A549 treated with GW870086 at 1 μM for 4 hours (cell line): ENCODE results near the gene PEAR1. TPM values are rescaled to one million over a fixed set of nuclear protein-coding genes. Genes with fewer than 3 reads are reported as not detected.

Experiments used
- total RNA-seq: library from RNA; stranded (reverse); fragments of 200-300 nt; extraction: Qiagen RNA extraction; gene quantifications from 5 replicates; pipeline ENCODE4 v1.2.3, GENCODE V29; 2022; ENCODE audit warnings: low read depth

The PEAR1 gene
- 5.7 to 7.5 TPM (median 6.1 TPM) in 5 replicates for total RNA-seq

GRCh38 chr1:156893048-156893953 lies at the start of gene PEAR1:
PEAR1 (plus strand) TSS chr1:156893718; CDS start chr1:156903927, 10,209 bp downstream.

GRCh38 chr1:156858959-156859522 lies 34.5 kb upstream of the PEAR1 start, which contains the start of gene INSRR:
INSRR (minus strand) TSS chr1:156859117; CDS start chr1:156858621, 496 bp downstream.

GRCh38 chr1:156860628-156861423 lies 32.7 kb upstream of the PEAR1 start, which contains the start of gene NTRK1:
NTRK1 (plus strand) TSS chr1:156860865; CDS start chr1:156860935, 70 bp downstream.

GRCh38 chr1:156920233-156921052 lies 26.9 kb downstream of the PEAR1 start, which contains the start of gene LRRC71:
LRRC71 (plus strand) TSS chr1:156920632; CDS start chr1:156920804, 172 bp downstream.

Other genes with a start within 250 kb of the PEAR1 start
- gene NES, start 216.3 kb upstream of the PEAR1 start, total RNA-seq: 1.1 to 1.4 TPM (median 1.2 TPM) in 5 replicates
- 7.8 to 14.9 TPM (median 8.6 TPM) in 5 replicates for gene CRABP2, start 188.1 kb upstream of the PEAR1 start, total RNA-seq
- 22.0 to 25.7 TPM (median 23.5 TPM) in 5 replicates for gene METTL25B, start 165.2 kb upstream of the PEAR1 start, total RNA-seq
- gene ISG20L2, start 165.0 kb upstream of the PEAR1 start, total RNA-seq: 35.0 to 47.3 TPM (median 43.7 TPM) in 5 replicates
- gene MRPL24, start 152.6 kb upstream of the PEAR1 start, total RNA-seq: 175 to 202 TPM (median 193 TPM) in 5 replicates
- 408 to 438 TPM (median 425 TPM) in 5 replicates for gene HDGF, start 142.0 kb upstream of the PEAR1 start, total RNA-seq
- 66.3 to 83.8 TPM (median 72.0 TPM) in 5 replicates for gene PRCC, start 126.2 kb upstream of the PEAR1 start, total RNA-seq
- 2.6 to 3.9 TPM (median 3.2 TPM) in 5 replicates for gene SH2D2A, start 76.9 kb upstream of the PEAR1 start, total RNA-seq
- not detected in 5 replicates for gene INSRR, start 34.6 kb upstream of the PEAR1 start, total RNA-seq
- gene NTRK1, start 32.9 kb upstream of the PEAR1 start, total RNA-seq: 0.03 to 0.18 TPM (median 0.16 TPM) in 4 of 5 replicates, not detected in the other
- gene LRRC71, start 26.9 kb downstream of the PEAR1 start, total RNA-seq: 0.11 to 0.22 TPM (median 0.19 TPM) in 3 of 5 replicates, not detected in the others
- 15.6 to 19.9 TPM (median 17.9 TPM) in 5 replicates for gene ARHGEF11, start 152.0 kb downstream of the PEAR1 start, total RNA-seq
- not detected in 5 replicates for gene ETV3L, start 206.1 kb downstream of the PEAR1 start, total RNA-seq
- gene ETV3, start 244.7 kb downstream of the PEAR1 start, total RNA-seq: 8.6 to 12.7 TPM (median 10.5 TPM) in 5 replicates